ENCODE measurements around the gene ESYT1.

DNA sequence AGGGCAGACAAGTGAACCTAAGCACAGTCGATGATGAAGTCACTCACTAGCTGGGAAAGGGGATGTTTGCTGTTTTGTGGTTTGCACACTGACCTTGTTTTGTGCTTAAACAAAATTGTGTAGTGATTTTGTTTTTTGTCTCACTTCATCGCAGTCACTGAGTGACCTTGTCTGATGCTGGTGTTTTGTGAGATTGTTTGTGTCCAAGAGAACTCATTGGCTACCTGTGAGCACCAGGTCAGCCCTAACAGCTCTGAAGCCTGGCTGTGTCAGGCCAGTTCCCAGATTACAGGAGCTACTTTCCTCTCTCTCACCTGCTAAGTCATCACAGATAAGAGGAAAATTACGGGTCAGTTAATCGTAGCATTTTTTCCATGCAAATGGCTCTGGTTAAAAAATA is 3.9 kb upstream of the ESYT1 start:
- TF ChIP-seq CTCF (IDR thresholded peaks at IDR 0.05; ENCODE audit: insufficient read depth, low read length) = no peak
- TF ChIP-seq, protein P1, sequence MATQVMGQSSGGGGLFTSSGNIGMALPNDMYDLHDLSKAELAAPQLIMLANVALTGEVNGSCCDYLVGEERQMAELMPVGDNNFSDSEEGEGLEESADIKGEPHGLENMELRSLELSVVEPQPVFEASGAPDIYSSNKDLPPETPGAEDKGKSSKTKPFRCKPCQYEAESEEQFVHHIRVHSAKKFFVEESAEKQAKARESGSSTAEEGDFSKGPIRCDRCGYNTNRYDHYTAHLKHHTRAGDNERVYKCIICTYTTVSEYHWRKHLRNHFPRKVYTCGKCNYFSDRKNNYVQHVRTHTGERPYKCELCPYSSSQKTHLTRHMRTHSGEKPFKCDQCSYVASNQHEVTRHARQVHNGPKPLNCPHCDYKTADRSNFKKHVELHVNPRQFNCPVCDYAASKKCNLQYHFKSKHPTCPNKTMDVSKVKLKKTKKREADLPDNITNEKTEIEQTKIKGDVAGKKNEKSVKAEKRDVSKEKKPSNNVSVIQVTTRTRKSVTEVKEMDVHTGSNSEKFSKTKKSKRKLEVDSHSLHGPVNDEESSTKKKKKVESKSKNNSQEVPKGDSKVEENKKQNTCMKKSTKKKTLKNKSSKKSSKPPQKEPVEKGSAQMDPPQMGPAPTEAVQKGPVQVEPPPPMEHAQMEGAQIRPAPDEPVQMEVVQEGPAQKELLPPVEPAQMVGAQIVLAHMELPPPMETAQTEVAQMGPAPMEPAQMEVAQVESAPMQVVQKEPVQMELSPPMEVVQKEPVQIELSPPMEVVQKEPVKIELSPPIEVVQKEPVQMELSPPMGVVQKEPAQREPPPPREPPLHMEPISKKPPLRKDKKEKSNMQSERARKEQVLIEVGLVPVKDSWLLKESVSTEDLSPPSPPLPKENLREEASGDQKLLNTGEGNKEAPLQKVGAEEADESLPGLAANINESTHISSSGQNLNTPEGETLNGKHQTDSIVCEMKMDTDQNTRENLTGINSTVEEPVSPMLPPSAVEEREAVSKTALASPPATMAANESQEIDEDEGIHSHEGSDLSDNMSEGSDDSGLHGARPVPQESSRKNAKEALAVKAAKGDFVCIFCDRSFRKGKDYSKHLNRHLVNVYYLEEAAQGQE (IDR thresholded peaks at IDR 0.05; ENCODE audit: insufficient replicate concordance, low read depth) = no peak
- TF ChIP-seq POLR2AphosphoS5 (IDR thresholded peaks at IDR 0.05; ENCODE audit: low read depth) = no peak
- TF ChIP-seq SPI1 (IDR thresholded peaks at IDR 0.05; ENCODE audit: borderline replicate concordance, low read depth) = no peak

All from HL-60 (cell line).